ENCODE measurements around the gene NFIA.

DNA sequence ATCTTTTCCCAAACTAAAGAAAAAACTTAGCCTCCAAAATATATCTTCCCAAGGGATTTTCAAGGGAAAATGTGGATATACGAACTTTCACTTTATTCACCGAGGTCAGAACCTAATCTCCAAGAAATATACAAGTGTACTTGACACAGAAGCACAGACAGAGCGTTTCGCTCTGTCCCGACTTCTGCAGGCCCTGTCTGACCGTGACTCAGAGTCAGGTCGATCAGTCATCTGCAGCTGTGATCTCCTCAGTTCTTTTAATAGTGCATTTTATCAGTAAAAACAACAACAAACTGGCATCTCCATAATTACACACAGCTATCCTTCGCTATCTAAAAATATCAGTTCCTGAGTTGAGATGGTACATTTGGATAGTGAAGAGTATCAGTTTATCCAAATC lies 416.0 kb downstream of the NFIA start:
- TF ChIP-seq MYNN (CRISPR knock-in tag; IDR thresholded peaks at IDR 0.05; ENCODE audit: low read depth) (no peak), ZZZ3 (CRISPR knock-in tag; IDR thresholded peaks at IDR 0.05; ENCODE audit: borderline replicate concordance) (no peak), TCF12 (IDR thresholded peaks at IDR 0.05) (no peak), TCF12 (CRISPR knock-in tag; IDR thresholded peaks at IDR 0.05) (no peak), ZBTB42 (CRISPR knock-in tag; IDR thresholded peaks at IDR 0.05) (no peak), TAF1 (CRISPR knock-in tag; IDR thresholded peaks at IDR 0.05) (no peak), PHF8 (CRISPR knock-in tag; IDR thresholded peaks at IDR 0.05) (no peak)
- TF ChIP-seq, protein P1, sequence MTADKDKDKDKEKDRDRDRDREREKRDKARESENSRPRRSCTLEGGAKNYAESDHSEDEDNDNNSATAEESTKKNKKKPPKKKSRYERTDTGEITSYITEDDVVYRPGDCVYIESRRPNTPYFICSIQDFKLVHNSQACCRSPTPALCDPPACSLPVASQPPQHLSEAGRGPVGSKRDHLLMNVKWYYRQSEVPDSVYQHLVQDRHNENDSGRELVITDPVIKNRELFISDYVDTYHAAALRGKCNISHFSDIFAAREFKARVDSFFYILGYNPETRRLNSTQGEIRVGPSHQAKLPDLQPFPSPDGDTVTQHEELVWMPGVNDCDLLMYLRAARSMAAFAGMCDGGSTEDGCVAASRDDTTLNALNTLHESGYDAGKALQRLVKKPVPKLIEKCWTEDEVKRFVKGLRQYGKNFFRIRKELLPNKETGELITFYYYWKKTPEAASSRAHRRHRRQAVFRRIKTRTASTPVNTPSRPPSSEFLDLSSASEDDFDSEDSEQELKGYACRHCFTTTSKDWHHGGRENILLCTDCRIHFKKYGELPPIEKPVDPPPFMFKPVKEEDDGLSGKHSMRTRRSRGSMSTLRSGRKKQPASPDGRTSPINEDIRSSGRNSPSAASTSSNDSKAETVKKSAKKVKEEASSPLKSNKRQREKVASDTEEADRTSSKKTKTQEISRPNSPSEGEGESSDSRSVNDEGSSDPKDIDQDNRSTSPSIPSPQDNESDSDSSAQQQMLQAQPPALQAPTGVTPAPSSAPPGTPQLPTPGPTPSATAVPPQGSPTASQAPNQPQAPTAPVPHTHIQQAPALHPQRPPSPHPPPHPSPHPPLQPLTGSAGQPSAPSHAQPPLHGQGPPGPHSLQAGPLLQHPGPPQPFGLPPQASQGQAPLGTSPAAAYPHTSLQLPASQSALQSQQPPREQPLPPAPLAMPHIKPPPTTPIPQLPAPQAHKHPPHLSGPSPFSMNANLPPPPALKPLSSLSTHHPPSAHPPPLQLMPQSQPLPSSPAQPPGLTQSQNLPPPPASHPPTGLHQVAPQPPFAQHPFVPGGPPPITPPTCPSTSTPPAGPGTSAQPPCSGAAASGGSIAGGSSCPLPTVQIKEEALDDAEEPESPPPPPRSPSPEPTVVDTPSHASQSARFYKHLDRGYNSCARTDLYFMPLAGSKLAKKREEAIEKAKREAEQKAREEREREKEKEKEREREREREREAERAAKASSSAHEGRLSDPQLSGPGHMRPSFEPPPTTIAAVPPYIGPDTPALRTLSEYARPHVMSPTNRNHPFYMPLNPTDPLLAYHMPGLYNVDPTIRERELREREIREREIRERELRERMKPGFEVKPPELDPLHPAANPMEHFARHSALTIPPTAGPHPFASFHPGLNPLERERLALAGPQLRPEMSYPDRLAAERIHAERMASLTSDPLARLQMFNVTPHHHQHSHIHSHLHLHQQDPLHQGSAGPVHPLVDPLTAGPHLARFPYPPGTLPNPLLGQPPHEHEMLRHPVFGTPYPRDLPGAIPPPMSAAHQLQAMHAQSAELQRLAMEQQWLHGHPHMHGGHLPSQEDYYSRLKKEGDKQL (CRISPR knock-in tag; IDR thresholded peaks at IDR 0.05; ENCODE audit: low read depth), result no peak
